ENCODE measurements around the gene KDM2A. TPM values are rescaled to one million over a fixed set of nuclear protein-coding genes. Genes with fewer than 3 reads are reported as not detected.

The KDM2A gene
- total RNA-seq, 2 donors from 2014 or later: 27.7 to 37.3 TPM

- Histone ChIP-seq H3K9me3 (peaks cover 4 to 8% of the 10 kb centered on the region in 2 donors), H3K4me1 (peaks cover 0 to 35% of the 10 kb centered on the region in 2 donors), H3K4me3 (no peak overlapping the region), H3K27ac (no peak overlapping the region), H3K36me3 (peaks cover 21% of the 10 kb centered on the region), H3K27me3 (no peaks in the 10 kb centered on the region)
- no peak for DNase-seq (ENCODE audit: low spot score)
- TF ChIP-seq CTCF (IDR thresholded peaks at IDR 0.05): no peak
These were observed 172.7 kb downstream of the KDM2A start for GRCh38 chr11:67291481-67292381.

GRCh38 chr11:67292671-67293070 is 173.6 kb downstream of the KDM2A start:
- Histone ChIP-seq H3K27me3 (no peaks in the 10 kb centered on the region), H3K36me3 (peaks cover 24% of the 10 kb centered on the region), H3K4me3 (no peak overlapping the region), H3K27ac (no peak overlapping the region), H3K4me1 (peaks cover 0 to 26% of the 10 kb centered on the region in 2 donors), H3K9me3 (peaks cover 4 to 8% of the 10 kb centered on the region in 2 donors)
- no peak for DNase-seq (ENCODE audit: low spot score)
- TF ChIP-seq CTCF (IDR thresholded peaks at IDR 0.05): no peak

- no peak for DNase-seq (ENCODE audit: low spot score)
- no peak overlapping the region for H3K4me3 ChIP-seq
- no peak overlapping the region for H3K27ac ChIP-seq
- no peak for TF ChIP-seq CTCF (IDR thresholded peaks at IDR 0.05)
- peaks cover 0 to 22% of the 10 kb centered on the region in 2 donors for H3K4me1 ChIP-seq
- H3K9me3 ChIP-seq: peaks cover 4 to 8% of the 10 kb centered on the region in 2 donors
- H3K27me3 ChIP-seq: no peaks in the 10 kb centered on the region
- H3K36me3 ChIP-seq: peaks cover 24% of the 10 kb centered on the region
These were observed 174.0 kb downstream of the KDM2A start for GRCh38 chr11:67293090-67293489.

GRCh38 chr11:67295846-67296245 is 176.8 kb downstream of the KDM2A start:
- Histone ChIP-seq H3K4me1 (peaks cover 0 to 2% of the 10 kb centered on the region in 2 donors), H3K36me3 (peaks cover 47% of the 10 kb centered on the region), H3K27me3 (no peaks in the 10 kb centered on the region), H3K9me3 (peaks cover 4 to 8% of the 10 kb centered on the region in 2 donors), H3K27ac (no peak overlapping the region), H3K4me3 (no peak overlapping the region)
- no peak for DNase-seq (ENCODE audit: low spot score)
- no peak for TF ChIP-seq CTCF (IDR thresholded peaks at IDR 0.05)

- no peaks in the 10 kb centered on the region for H3K27me3 ChIP-seq
- peaks cover 4 to 8% of the 10 kb centered on the region in 2 donors for H3K9me3 ChIP-seq
- no peak for DNase-seq (ENCODE audit: low spot score)
- TF ChIP-seq CTCF (IDR thresholded peaks at IDR 0.05): no peak
- no peak overlapping the region for H3K27ac ChIP-seq
- no peak overlapping the region for H3K4me3 ChIP-seq
- H3K4me1 ChIP-seq: peaks cover 0 to 18% of the 10 kb centered on the region in 2 donors
- H3K36me3 ChIP-seq: peaks cover 41% of the 10 kb centered on the region
These were observed 179.7 kb downstream of the KDM2A start for GRCh38 chr11:67298786-67299185.

All from right atrium auricular region (tissue), 2 donors.